DMS53 treated with DMSO at 0.1 percent for 48 hours (cell line): ENCODE results near the gene RPH3AL.
"Not testable (repeated sequence)": the region's sequence is repeated elsewhere in the genome, so short reads cannot be mapped to it uniquely, and the experiment has no call there.

Experiments used
- DNase-seq: peaks from one replicate; lab custom pipeline; 2025; ENCODE audit not compliant: unreplicated experiment; lab: John Stamatoyannopoulos, UW

Gene RPH3AL

GRCh38 chr17:379531-380465, 27.2 kb upstream of the RPH3AL start:
- DNase-seq, result no peak

GRCh38 chr17:378068-378467, 25.5 kb upstream of the RPH3AL start:
- no peak for DNase-seq

- no peak for DNase-seq
These were observed 24.6 kb upstream of the RPH3AL start for GRCh38 chr17:376936-377863.

- DNase-seq, result no peak
These were observed 21.1 kb upstream of the RPH3AL start for GRCh38 chr17:373613-374230.

- DNase-seq, result no peak
These were observed 19.8 kb upstream of the RPH3AL start for GRCh38 chr17:372157-373152.

- DNase-seq, result no peak
These were observed 19.0 kb upstream of the RPH3AL start for GRCh38 chr17:371583-371982.

- DNase-seq, result not testable (repeated sequence)
These were observed 15.0 kb upstream of the RPH3AL start for GRCh38 chr17:367656-368055.

- DNase-seq, result not testable (repeated sequence)
These were observed 14.3 kb upstream of the RPH3AL start for GRCh38 chr17:366657-367615.

- DNase-seq, result no peak
These were observed 12.2 kb upstream of the RPH3AL start for GRCh38 chr17:364766-365165.

GRCh38 chr17:364308-364707, 11.7 kb upstream of the RPH3AL start:
- DNase-seq, result no peak

- no peak for DNase-seq
These were observed 10.1 kb upstream of the RPH3AL start for GRCh38 chr17:362721-363120.

- DNase-seq, result no peak
These were observed 7.6 kb upstream of the RPH3AL start for GRCh38 chr17:360092-360750.

GRCh38 chr17:358491-359151, 6.0 kb upstream of the RPH3AL start:
- DNase-seq, result no peak

- DNase-seq, result no peak
These were observed 5.0 kb upstream of the RPH3AL start for GRCh38 chr17:357644-358043.

GRCh38 chr17:356671-357434, 4.2 kb upstream of the RPH3AL start:
- no peak for DNase-seq

- no peak for DNase-seq
These were observed 2.3 kb upstream of the RPH3AL start for GRCh38 chr17:354651-355556.
